ENCODE measurements around the gene WFDC6. TPM values are rescaled to one million over a fixed set of nuclear protein-coding genes. Genes with fewer than 3 reads are reported as not detected.

The WFDC6 gene
- total RNA-seq, 2 donors from 2014 or later, result not detected

GRCh38 chr20:45545754-45546453 is 6.6 kb upstream of the WFDC6 start:
- H3K36me3 Mint-ChIP-seq (ENCODE audit: low read depth), result no peaks in the 10 kb centered on the region
- Histone ChIP-seq H3K9me3 (ENCODE audit: control insufficient read depth, low read length) (no peaks in the 10 kb centered on the region), H3K9ac (ENCODE audit: extremely low read depth, low read length, poor library complexity, severe bottlenecking) (no peak overlapping the region), H3K36me3 (ENCODE audit: control insufficient read depth, insufficient read depth, low read length) (no peaks in the 10 kb centered on the region), H3K27me3 (ENCODE audit: control insufficient read depth, insufficient read depth, low read length, poor library complexity, severe bottlenecking) (peaks cover 23% of the 10 kb centered on the region), H3K4me3 (ENCODE audit: low read length) (no peak overlapping the region), H3K27ac (ENCODE audit: low read depth, low read length) (no peak overlapping the region), H3K4me1 (ENCODE audit: control insufficient read depth, insufficient read depth, low read length) (no peaks in the 10 kb centered on the region)
- H3K27ac Mint-ChIP-seq, result no peak overlapping the region
- peak; percentile 65 for DNase-seq
- H3K9me3 Mint-ChIP-seq, result peaks cover 4% of the 10 kb centered on the region
- peaks cover 16% of the 10 kb centered on the region for H3K27me3 Mint-ChIP-seq (ENCODE audit: insufficient read depth)
- 41 to 56% methylated on average over 1 to 5 of the region's 5 CpGs for WGBS, 2 experiments (ENCODE audit: insufficient coverage in 1 of 2, insufficient read length in 1 of 2)
- peak; percentile 78 for TF ChIP-seq CTCF (conservative IDR thresholded peaks at IDR 0.05)
- no peak overlapping the region for H3K4me3 Mint-ChIP-seq
- peaks cover 2% of the 10 kb centered on the region for H3K4me1 Mint-ChIP-seq

- no peak overlapping the region for H3K9ac ChIP-seq (ENCODE audit: extremely low read depth, low read length, poor library complexity, severe bottlenecking)
- no peak overlapping the region for H3K27ac ChIP-seq (ENCODE audit: low read depth, low read length)
- H3K4me3 Mint-ChIP-seq, result no peak overlapping the region
- peaks cover 3% of the 10 kb centered on the region for H3K9me3 Mint-ChIP-seq
- H3K4me3 ChIP-seq (ENCODE audit: low read length), result no peak overlapping the region
- no peak for TF ChIP-seq CTCF (conservative IDR thresholded peaks at IDR 0.05)
- peaks cover 23% of the 10 kb centered on the region for H3K27me3 ChIP-seq (ENCODE audit: control insufficient read depth, insufficient read depth, low read length, poor library complexity, severe bottlenecking)
- peaks cover 16% of the 10 kb centered on the region for H3K27me3 Mint-ChIP-seq (ENCODE audit: insufficient read depth)
- H3K27ac Mint-ChIP-seq, result no peak overlapping the region
- no peaks in the 10 kb centered on the region for H3K4me1 ChIP-seq (ENCODE audit: control insufficient read depth, insufficient read depth, low read length)
- peaks cover 2% of the 10 kb centered on the region for H3K4me1 Mint-ChIP-seq
- H3K36me3 ChIP-seq (ENCODE audit: control insufficient read depth, insufficient read depth, low read length), result no peaks in the 10 kb centered on the region
- no peak for DNase-seq
- H3K9me3 ChIP-seq (ENCODE audit: control insufficient read depth, low read length), result no peaks in the 10 kb centered on the region
- 79 to 87% methylated on average over 2 to 3 of the region's 3 CpGs for WGBS, 2 experiments (ENCODE audit: insufficient coverage in 1 of 2, insufficient read length in 1 of 2)
- no peaks in the 10 kb centered on the region for H3K36me3 Mint-ChIP-seq (ENCODE audit: low read depth)
These were observed 6.1 kb upstream of the WFDC6 start for GRCh38 chr20:45545351-45545750.

GRCh38 chr20:45538209-45538799 is 978 bp downstream of the WFDC6 start:
- Mint-ChIP-seq H3K36me3 (ENCODE audit: low read depth) (no peaks in the 10 kb centered on the region), H3K27ac (no peak overlapping the region), H3K9me3 (no peaks in the 10 kb centered on the region), H3K4me3 (no peak overlapping the region), H3K27me3 (ENCODE audit: insufficient read depth) (peaks cover 6% of the 10 kb centered on the region), H3K4me1 (peaks cover 5% of the 10 kb centered on the region)
- WGBS, 2 experiments (ENCODE audit: insufficient coverage in 1 of 2, insufficient read length in 1 of 2), result 92 to 93% methylated on average over 4 to 7 of the region's 7 CpGs
- peak; percentile 70 for TF ChIP-seq CTCF (conservative IDR thresholded peaks at IDR 0.05)
- no peaks in the 10 kb centered on the region for H3K9me3 ChIP-seq (ENCODE audit: control insufficient read depth, low read length)
- no peaks in the 10 kb centered on the region for H3K36me3 ChIP-seq (ENCODE audit: control insufficient read depth, insufficient read depth, low read length)
- no peak overlapping the region for H3K27ac ChIP-seq (ENCODE audit: low read depth, low read length)
- no peaks in the 10 kb centered on the region for H3K4me1 ChIP-seq (ENCODE audit: control insufficient read depth, insufficient read depth, low read length)
- H3K27me3 ChIP-seq (ENCODE audit: control insufficient read depth, insufficient read depth, low read length, poor library complexity, severe bottlenecking), result peaks cover 29% of the 10 kb centered on the region
- no peak overlapping the region for H3K4me3 ChIP-seq (ENCODE audit: low read length)
- peak; percentile 82 for DNase-seq
- no peak overlapping the region for H3K9ac ChIP-seq (ENCODE audit: extremely low read depth, low read length, poor library complexity, severe bottlenecking)

Data from endodermal cell (in vitro differentiated cells).